Gastrocnemius medialis (tissue), 4 donors: ENCODE data around the gene C5orf15. TPM values are rescaled to one million over a fixed set of nuclear protein-coding genes. Genes with fewer than 3 reads are reported as not detected.

ENCODE experiments used
- ATAC-seq, 2 donors: fragments of 150-250 bp; one replicate each; pipeline ENCODE4 v1.9.1; 2016
- DNase-seq, 2 donors: peaks; one replicate each; pipeline ENCODE4 v3.0.0-alpha.2; 2019
- H3K27ac ChIP-seq, 4 donors: fragments of 200-600 bp; sonication (generic); 1 replicate in 1 of 4; 2 replicates in 3 of 4; pipeline ENCODE4 v1.5.1; 2016 to 2018; ENCODE audit warnings: mild to moderate bottlenecking in 2 of 4, moderate library complexity in 1 of 4
- H3K27me3 ChIP-seq, 3 donors: fragments of 200-600 bp; sonication (generic) in 2 of 3; 1 replicate in 1 of 3; 2 replicates in 2 of 3; pipeline versions ENCODE4 v1.5.1 to v1.6.0; 2016 to 2019; ENCODE audit warnings: mild to moderate bottlenecking in 1 of 3, moderate library complexity in 1 of 3
- H3K36me3 ChIP-seq, 2 donors: fragments of 200-600 bp; sonication (generic) in 1 of 2; one replicate each; pipeline ENCODE4 v1.5.1; 2017 to 2018
- H3K4me1 ChIP-seq, 2 donors: fragments of 200-600 bp; sonication (generic) in 1 of 2; one replicate each; pipeline ENCODE4 v1.5.1; 2016 to 2017; ENCODE audit warnings: mild to moderate bottlenecking in 2 of 2
- H3K4me3 ChIP-seq, 4 donors: fragments of 200-600 bp; sonication (generic) in 3 of 4; 1 replicate in 1 of 4; 2 replicates in 3 of 4; pipeline ENCODE4 v1.5.1; 2016 to 2019; ENCODE audit warnings: mild to moderate bottlenecking in 2 of 4
- H3K9me3 ChIP-seq, 3 donors: fragments of 200-600 bp; sonication (generic) in 2 of 3; 1 replicate in 1 of 3; 2 replicates in 2 of 3; pipeline ENCODE4 v1.5.1; 2016 to 2019
- POLR2A ChIP-seq, 2 donors: fragments of 450-650 bp; IDR thresholded peaks; one replicate each; pipeline ENCODE4 v1.6.1; 2017; ENCODE audit warnings: antibody characterized with exemption in 2 of 2, mild to moderate bottlenecking in 2 of 2, moderate library complexity in 2 of 2
- in situ Hi-C, 4 donors: fragments of 200-750 bp; cut with MboI; loops; one replicate each; pipeline versions ENCODE4 v1.15.0 to v1.8.0; 2017; ENCODE audit warnings: low sequenced_read_pairs in 4 of 4
- intact Hi-C: fragments of 100-400 bp; cut with DNase I; formaldehyde crosslinking; loops from one replicate; pipeline ENCODE4 v1.15.1; 2023; ENCODE audit warnings: low total_unique reads
- total RNA-seq, 4 donors: library from RNA; depleted of rRNA; stranded (reverse); fragments of >200 nt; gene quantifications; one replicate each; pipeline versions ENCODE4 v1.1.0 to v1.2.3, GENCODE V29; 2016
- TF ChIP-seq, protein P1 (sequence below), 5 experiments: fragments of 450-650 bp in 3 of 5; fragments of 200-600 bp in 2 of 5; sonication (generic) in 2 of 5; IDR thresholded peaks in 4 of 5; conservative IDR thresholded peaks in 1 of 5; 1 replicate in 4 of 5; 2 replicates in 1 of 5; pipeline ENCODE4 v1.5.1; 2016 to 2019; ENCODE audit warnings: antibody characterized with exemption in 5 of 5, mild to moderate bottlenecking in 3 of 5, moderate library complexity in 3 of 5

The C5orf15 gene
- total RNA-seq, 4 donors from 2014 or later = 18.7 to 30.3 (median 24.4) TPM

DNA sequence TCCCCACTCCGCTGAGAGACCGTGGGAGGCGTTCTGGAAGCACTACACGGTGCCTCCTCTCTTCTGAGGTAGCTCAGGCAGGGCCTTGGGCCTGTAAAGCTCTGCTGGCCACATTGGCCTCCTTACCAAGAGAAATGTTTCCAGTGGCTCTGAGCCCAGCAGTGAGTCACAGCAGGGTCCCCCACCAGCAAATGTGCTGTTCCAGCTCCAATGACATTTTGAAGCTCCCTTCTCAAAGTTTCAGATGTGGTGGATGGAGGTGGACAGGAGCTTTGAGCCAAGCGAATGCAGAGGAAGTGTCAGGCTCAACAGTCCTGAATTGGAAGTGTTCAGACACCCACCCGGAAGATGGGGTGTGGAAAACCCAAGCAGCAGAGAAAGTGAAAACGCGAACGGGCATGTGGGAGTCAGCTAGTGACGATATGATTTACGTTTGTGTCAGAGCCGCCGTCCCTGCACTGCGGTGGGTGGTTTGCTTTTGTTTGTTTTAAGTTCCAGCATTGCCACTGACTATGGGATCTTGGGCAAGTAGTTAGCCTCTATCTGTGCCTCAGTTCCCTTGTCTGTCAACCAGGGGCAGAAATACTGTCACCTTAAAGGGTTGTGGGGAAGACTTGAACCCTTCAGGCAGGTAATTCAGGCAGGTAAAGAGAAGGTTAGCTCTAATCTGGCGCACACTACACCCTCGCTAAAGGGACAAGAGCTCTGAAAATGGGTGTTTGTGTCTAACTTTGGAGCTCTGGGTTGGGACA lies 38.2 kb downstream of the C5orf15 start:
- no peak overlapping the region for H3K4me3 ChIP-seq
- H3K9me3 ChIP-seq = no peaks in the 10 kb centered on the region
- in situ Hi-C loops (no loop called here), intact Hi-C loops (no loop called here)
- H3K4me1 ChIP-seq = peaks cover 0 to 12% of the 10 kb centered on the region in 2 donors
- H3K36me3 ChIP-seq = no peaks in the 10 kb centered on the region
- TF ChIP-seq, protein P1, sequence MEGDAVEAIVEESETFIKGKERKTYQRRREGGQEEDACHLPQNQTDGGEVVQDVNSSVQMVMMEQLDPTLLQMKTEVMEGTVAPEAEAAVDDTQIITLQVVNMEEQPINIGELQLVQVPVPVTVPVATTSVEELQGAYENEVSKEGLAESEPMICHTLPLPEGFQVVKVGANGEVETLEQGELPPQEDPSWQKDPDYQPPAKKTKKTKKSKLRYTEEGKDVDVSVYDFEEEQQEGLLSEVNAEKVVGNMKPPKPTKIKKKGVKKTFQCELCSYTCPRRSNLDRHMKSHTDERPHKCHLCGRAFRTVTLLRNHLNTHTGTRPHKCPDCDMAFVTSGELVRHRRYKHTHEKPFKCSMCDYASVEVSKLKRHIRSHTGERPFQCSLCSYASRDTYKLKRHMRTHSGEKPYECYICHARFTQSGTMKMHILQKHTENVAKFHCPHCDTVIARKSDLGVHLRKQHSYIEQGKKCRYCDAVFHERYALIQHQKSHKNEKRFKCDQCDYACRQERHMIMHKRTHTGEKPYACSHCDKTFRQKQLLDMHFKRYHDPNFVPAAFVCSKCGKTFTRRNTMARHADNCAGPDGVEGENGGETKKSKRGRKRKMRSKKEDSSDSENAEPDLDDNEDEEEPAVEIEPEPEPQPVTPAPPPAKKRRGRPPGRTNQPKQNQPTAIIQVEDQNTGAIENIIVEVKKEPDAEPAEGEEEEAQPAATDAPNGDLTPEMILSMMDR (IDR thresholded peaks at IDR 0.05 in 4 of 5, conservative IDR thresholded peaks at IDR 0.05 in 1 of 5) = no peak
- TF ChIP-seq POLR2A (IDR thresholded peaks at IDR 0.05) = no peak
- DNase-seq (no peak), ATAC-seq (no peak)
- no peaks in the 10 kb centered on the region for H3K27me3 ChIP-seq
- no peak overlapping the region for H3K27ac ChIP-seq

DNA sequence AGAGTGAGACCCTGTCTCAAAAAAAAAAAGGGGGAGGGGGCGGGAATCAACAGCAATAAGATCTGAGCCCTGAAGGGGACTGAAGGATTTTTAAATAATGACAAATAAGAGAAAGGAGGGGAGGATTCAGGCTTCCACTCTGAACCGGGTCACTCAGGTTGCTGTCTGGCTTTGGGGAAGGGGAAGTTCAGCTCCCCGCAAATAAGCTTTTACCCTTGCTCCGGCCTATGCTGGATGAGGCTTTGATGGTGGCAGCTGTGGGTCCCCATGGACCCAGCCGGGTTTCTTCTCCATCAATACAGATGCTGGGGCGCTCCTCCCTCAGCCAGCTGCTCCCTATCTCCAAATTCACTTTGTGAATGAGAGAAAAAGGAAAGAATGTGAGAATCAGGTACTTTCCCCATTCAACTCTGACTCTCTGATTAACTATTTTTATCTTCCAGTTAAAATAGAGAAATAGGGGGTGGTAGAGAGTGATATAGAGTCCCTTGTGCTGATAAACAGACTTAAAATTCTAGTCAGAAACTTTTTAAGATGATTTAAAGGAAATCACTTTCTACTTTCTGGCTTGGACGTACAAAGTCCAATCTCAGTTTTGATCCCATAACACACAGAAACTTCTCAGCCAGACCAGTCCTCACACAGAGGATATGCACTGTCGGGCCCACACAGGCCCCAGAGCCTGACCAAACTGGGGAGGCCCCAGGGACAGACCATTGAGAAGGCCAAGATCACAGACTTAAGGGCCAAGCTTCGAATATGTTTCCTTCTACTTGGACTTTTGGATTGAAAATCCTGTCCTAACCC lies 39.6 kb downstream of the C5orf15 start:
- in situ Hi-C loops = no loop called here
- TF ChIP-seq POLR2A (IDR thresholded peaks at IDR 0.05) = no peak
- TF ChIP-seq, protein P1 (IDR thresholded peaks at IDR 0.05 in 4 of 5, conservative IDR thresholded peaks at IDR 0.05 in 1 of 5) = no peak
- no peak overlapping the region for H3K4me3 ChIP-seq

DNA sequence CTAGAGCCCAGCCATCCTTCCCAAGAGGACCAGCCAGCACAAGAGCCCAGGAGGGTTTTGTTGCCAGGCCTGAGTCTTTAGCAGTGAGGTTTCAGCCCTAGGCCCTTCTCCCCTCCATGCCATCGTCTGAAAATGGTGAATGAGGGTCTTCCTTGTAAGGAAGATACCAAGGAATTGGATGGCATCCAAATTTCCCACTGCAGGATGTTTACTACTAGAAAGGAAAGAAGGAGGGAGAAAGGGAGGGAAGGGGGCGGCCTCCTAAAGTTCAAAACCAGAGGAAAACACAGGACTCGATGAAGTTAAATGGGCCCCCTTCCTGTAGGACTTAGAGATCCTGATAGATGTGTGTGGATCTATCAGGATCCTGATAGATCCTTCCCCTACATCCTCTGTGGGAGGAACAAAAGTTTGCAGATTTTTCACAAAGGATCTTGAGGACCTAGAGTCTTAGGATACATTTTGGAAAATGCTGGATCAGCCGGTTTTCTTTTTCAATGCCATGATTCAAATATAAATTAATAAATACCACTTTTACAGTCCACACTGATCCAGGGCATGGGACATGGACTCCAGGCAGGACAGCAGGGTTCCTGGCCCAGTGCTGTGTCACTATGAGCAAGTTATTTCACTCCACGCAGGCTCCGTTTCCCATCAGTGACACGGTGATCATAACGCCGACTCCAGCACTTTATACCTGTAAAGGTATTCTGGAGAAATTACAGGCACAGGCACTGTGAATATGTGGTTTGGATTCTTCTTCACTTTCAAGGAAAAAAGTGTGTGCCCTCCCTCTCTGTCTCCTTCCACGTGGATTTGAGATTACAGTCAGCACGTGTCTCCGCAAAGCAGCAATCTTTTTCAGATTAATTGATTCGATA lies 40.9 kb downstream of the C5orf15 start:
- H3K27ac ChIP-seq = no peak overlapping the region
- no peak for TF ChIP-seq POLR2A (IDR thresholded peaks at IDR 0.05)
- TF ChIP-seq, protein P1 (IDR thresholded peaks at IDR 0.05 in 4 of 5, conservative IDR thresholded peaks at IDR 0.05 in 1 of 5) = no peak
- DNase-seq = no peak
- ATAC-seq = no peak
- H3K9me3 ChIP-seq = no peaks in the 10 kb centered on the region
- H3K4me1 ChIP-seq = no peaks in the 10 kb centered on the region
- H3K4me3 ChIP-seq = no peak overlapping the region
- intact Hi-C loops (no loop called here), in situ Hi-C loops (no loop called here)
- no peaks in the 10 kb centered on the region for H3K36me3 ChIP-seq
- H3K27me3 ChIP-seq = no peaks in the 10 kb centered on the region

More for the DNA sequence above, 39.6 kb downstream of the C5orf15 start:
- no peaks in the 10 kb centered on the region for H3K27me3 ChIP-seq
- no peaks in the 10 kb centered on the region for H3K9me3 ChIP-seq
- H3K36me3 ChIP-seq = no peaks in the 10 kb centered on the region
- no peak overlapping the region for H3K27ac ChIP-seq
- intact Hi-C loops = no loop called here
- DNase-seq (no peak), ATAC-seq (no peak)
- peaks cover 0 to 1% of the 10 kb centered on the region in 2 donors for H3K4me1 ChIP-seq

DNA sequence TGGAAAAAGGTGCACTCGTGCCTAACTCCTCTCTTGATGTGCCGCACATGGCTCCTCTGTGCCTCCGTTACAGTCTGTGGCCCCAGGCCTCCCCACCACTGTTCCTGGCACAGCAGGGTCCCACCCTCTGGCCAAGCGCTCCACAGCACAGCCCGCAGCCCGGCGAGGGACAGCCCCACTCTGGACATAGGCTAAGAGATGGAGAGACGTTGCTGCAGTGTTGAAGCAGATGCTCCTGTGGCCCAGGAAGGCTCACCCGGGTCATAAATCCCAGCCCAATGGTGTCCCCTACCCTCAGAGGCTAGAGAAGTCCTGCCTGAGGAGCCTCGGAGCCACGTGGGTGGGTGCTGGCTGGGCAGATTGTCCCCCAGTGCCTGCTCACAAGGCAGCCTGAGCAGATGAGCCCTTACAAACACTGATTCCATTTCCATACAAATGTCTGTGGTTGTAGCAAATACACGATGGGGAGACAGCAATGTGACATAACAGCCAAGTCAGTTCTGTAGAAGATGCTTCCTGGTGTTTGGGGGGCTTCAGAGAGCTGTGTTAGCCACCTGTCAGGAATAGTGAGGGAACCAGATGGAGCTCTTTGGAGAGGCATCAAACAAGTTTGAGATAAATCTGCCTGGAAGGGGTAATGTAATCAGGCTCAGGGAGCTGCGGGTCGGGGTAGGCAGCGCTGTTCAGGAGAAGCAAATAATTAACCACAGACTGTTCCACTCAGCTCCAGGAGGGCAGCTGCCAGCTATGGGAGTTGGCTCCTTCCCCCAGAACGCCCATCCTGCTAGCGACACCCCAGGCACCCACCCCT lies 41.7 kb downstream of the C5orf15 start:
- DNase-seq = no peak
- Histone ChIP-seq H3K36me3 (no peaks in the 10 kb centered on the region), H3K4me3 (no peak overlapping the region), H3K27me3 (no peaks in the 10 kb centered on the region), H3K9me3 (no peaks in the 10 kb centered on the region), H3K4me1 (no peaks in the 10 kb centered on the region), H3K27ac (no peak overlapping the region)
- no peak for ATAC-seq
- intact Hi-C loops = no loop called here
- in situ Hi-C loops = no loop called here
- TF ChIP-seq, protein P1 (IDR thresholded peaks at IDR 0.05 in 4 of 5, conservative IDR thresholded peaks at IDR 0.05 in 1 of 5) = no peak
- TF ChIP-seq POLR2A (IDR thresholded peaks at IDR 0.05) = no peak
